ENCODE results near the gene TREX2.
"Not testable (repeated sequence)": the region's sequence is repeated elsewhere in the genome, so short reads cannot be mapped to it uniquely, and the experiment has no call there.

TREX2 gene

DNA sequence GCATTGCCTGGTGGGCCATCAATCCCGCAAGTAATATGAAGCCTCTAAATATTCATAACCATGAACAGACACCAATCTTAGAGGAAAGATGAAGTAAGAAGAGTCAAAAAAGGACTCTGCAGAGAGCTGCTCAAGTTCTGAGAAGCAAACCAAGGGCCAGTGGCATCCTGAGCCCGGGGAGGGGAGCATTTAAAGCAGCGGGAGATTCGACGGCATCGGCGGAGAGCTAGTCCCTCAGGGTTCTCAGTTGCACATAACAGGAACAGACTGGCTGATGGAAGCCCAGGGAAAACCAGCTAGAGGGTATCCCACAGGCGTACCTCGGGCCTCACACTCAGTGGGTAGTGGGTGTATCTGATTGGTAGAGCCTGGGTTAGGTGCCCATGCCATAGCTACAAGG lies 39.8 kb downstream of the TREX2 start:
- no peak overlapping the region for H3K4me3 ChIP-seq (ENCODE audit: low read depth, low read length)
- DNase-seq (ENCODE audit: low read depth), result no peak
- TF ChIP-seq, protein P1, sequence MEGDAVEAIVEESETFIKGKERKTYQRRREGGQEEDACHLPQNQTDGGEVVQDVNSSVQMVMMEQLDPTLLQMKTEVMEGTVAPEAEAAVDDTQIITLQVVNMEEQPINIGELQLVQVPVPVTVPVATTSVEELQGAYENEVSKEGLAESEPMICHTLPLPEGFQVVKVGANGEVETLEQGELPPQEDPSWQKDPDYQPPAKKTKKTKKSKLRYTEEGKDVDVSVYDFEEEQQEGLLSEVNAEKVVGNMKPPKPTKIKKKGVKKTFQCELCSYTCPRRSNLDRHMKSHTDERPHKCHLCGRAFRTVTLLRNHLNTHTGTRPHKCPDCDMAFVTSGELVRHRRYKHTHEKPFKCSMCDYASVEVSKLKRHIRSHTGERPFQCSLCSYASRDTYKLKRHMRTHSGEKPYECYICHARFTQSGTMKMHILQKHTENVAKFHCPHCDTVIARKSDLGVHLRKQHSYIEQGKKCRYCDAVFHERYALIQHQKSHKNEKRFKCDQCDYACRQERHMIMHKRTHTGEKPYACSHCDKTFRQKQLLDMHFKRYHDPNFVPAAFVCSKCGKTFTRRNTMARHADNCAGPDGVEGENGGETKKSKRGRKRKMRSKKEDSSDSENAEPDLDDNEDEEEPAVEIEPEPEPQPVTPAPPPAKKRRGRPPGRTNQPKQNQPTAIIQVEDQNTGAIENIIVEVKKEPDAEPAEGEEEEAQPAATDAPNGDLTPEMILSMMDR (IDR thresholded peaks at IDR 0.05; ENCODE audit: low read depth, low read length, missing control alignments), result no peak

DNA sequence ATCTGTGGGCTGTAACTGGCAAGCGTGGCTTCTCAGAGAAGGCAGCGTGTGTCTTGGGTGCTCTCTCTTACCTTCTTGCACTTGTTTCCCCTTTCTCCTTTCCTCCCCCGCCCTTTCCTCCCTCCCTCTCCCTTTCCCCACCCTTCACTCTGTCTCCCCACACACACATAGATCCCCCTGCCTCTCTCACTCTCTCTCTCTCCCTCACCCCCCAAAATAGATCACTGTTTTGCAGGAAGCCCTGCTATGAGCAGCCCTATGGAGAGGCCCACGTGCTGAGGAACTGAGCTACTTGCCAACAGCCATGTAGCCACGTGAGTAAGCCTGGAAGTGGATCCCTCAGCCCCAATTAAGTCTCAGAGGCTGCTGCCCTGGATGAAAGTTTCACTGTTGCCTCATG lies 40.4 kb downstream of the TREX2 start:
- TF ChIP-seq, protein P1 (IDR thresholded peaks at IDR 0.05; ENCODE audit: low read depth, low read length, missing control alignments), result no peak
- H3K4me3 ChIP-seq (ENCODE audit: low read depth, low read length), result no peak overlapping the region
- DNase-seq (ENCODE audit: low read depth), result no peak

DNA sequence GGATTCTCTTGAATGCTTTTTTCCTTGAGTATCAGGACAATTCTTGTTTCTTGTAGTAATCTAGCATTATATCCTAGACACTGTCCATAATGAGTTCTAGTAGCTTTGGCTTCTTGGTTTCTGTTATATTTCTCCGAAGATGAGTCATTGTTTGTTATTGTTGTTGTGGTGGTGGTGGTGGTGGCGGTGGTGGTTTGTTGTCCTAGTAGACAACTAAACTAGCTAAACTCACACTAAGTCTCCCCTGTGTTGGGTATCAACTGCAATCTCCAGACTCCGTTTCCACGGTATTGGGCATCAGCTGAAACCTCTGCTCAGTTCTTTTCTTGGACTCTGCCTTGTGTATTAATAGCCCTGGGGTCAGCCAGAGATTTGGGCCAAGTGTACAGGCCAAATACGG lies 41.5 kb downstream of the TREX2 start:
- DNase-seq (ENCODE audit: low read depth); H3K4me3 ChIP-seq (ENCODE audit: low read depth, low read length): not testable (repeated sequence)

DNA sequence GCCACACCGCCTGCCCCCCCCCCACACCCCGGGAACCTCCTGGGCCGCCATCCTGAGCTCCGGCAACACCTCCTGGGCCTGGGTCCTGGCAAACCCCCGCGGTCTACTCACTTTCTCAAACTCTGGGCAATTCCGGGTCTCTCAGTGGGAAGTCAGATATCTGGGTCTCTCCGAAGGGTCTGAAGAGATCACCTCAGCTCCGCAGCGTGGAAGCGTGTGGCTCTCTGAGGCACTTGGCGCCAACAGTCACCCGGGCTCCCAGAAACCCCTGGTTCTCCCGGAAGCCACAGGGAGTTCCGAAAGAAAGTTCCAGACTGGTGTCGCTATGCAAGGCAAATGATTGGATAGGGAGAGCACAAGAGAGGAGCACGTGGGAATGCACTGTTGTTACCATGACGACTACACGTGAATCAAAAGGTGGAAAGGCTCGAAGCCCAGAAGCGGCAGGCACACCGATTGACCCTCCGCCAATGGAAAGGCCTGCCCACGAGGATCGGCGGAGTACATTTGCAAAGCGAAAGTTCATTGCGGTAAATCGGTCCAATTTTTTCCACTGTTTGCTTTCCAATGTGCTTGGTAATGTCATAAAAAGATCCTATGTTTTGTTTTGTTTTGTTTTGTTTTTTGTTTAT lies 44.6 kb downstream of the TREX2 start, which contains the start of gene PNMA6E:
PNMA6E (minus strand) TSS at position 218 of the 632 bp plus-strand sequence. CDS start 2,501 bp downstream, outside the sequence.
- no peak within 1 kb of the TSS for H3K4me3 ChIP-seq (ENCODE audit: low read depth, low read length)
- DNase-seq (ENCODE audit: low read depth), result no peak
- TF ChIP-seq, protein P1 (IDR thresholded peaks at IDR 0.05; ENCODE audit: low read depth, low read length, missing control alignments), result no peak

DNA sequence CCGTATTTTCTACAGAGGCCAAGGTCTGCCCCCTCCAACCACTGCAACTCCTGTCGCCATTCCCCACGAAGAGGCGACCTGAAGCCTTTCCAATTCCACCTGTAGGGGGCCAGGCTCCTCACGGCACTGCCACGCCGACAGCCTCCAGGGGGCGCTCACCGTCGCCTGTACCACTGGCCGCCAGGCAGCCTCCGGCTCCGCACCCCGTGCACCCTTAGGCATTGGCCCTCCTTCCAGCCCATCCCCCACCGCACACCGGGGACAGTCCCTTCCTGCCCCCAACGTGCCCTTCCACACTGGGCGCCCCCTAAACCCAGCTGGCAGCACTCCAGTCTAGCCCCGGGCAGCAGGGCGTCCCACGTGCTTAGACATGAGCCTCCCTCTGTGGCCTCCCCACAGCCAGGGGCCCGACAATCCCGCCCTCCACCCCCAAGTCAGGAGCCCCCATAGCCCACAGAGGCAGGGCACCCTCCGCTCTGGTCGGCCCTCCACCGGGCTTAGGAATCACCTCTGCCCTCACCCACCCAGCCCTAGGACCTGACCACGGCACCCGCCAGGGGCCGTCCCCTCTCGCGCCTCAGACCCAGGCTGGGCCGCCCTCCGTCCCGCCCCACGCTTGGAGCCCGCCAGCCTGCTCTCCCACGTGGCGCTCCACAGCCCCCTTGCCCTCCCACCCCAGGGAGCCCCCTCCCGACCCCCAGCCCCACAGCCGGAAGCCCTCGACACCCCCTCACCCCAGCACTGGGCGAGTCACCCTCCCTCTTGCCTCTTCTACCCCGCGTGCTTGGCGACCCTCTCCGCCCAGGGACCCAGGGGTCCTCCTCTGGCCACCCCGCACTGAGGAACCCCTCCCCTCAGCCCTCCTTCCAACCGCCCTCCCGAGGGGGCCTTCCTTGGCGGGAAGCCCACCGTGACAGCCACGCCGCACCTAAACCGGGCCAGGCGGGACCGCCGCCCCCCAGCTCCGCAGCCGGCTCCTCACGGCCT lies 45.4 kb downstream of the TREX2 start:
- DNase-seq (ENCODE audit: low read depth), result peak; percentile 13
- no peak overlapping the region for H3K4me3 ChIP-seq (ENCODE audit: low read depth, low read length)
- TF ChIP-seq, protein P1 (IDR thresholded peaks at IDR 0.05; ENCODE audit: low read depth, low read length, missing control alignments), result peak; percentile 97

- TF ChIP-seq, protein P1 (IDR thresholded peaks at IDR 0.05; ENCODE audit: low read depth, low read length, missing control alignments), result no peak
- no peak for DNase-seq (ENCODE audit: low read depth)
Observed at GRCh38 chrX:153398275-153398960, 47.4 kb downstream of the TREX2 start.

More at GRCh38 chrX:153398275-153398960, 47.4 kb downstream of the TREX2 start:
- H3K4me3 ChIP-seq (ENCODE audit: low read depth, low read length), result no peak overlapping the region

All from GM12864 (cell line).